K562 (cell line): ENCODE data around the gene SPDYE6. TPM values are rescaled to one million over a fixed set of nuclear protein-coding genes. Genes with fewer than 3 reads are reported as not detected.
A peak's percentile ranks its signal among the peaks of the same experiment; 100 is the strongest.

Experiments
- ADNP ChIP-seq: fragments of 200-800 bp; sonication (Bioruptor generic); IDR thresholded peaks from 2 replicates; pipeline ENCODE4 v1.6.1; 2016; ENCODE audit warnings: missing genetic modification characterization, missing compliant biosample characterization
- HMG20A ChIP-seq: fragments of 450-650 bp; formaldehyde crosslinking; conservative IDR thresholded peaks from 2 replicates; pipeline ENCODE4 v1.4.0; 2020; ENCODE audit warnings: mild to moderate bottlenecking, mixed read lengths
- KLF10 ChIP-seq: fragments of 250-450 bp; sonication (Bioruptor Pico); IDR thresholded peaks from 2 replicates; pipeline ENCODE4 v1.6.1; 2021; ENCODE audit warnings: matching md5 sums
- MBD2 ChIP-seq: sonication (generic); IDR thresholded peaks from 2 replicates; pipeline ENCODE4 v1.6.1; 2016; ENCODE audit warnings: low read depth, borderline replicate concordance
- NCOA2 ChIP-seq, 2 experiments: fragments of 450-650 bp; IDR thresholded peaks; 2 replicates each; pipeline ENCODE4 v1.6.1; 2018; ENCODE audit warnings: mild to moderate bottlenecking in 2 of 2, moderate library complexity in 1 of 2; ENCODE audit not compliant: partially characterized antibody in 2 of 2
- RBM22 ChIP-seq: fragments of 200-400 bp; formaldehyde crosslinking; IDR thresholded peaks from 2 replicates; pipeline ENCODE4 v1.6.1; 2018; ENCODE audit warnings: low read length, low read depth; ENCODE audit not compliant: poor library complexity, severe bottlenecking
- TSC22D4 ChIP-seq: fragments of 450-650 bp; IDR thresholded peaks from 2 replicates; pipeline ENCODE4 v1.6.1; 2016; ENCODE audit warnings: missing genetic modification characterization, missing biosample characterization, control low read depth
- XRCC4 ChIP-seq: IDR thresholded peaks from one replicate; pipeline ENCODE4 v1.6.1; 2011; ENCODE audit not compliant: insufficient read depth, insufficient read length; ENCODE audit errors: extremely low read depth
- XRCC5 ChIP-seq: fragments of 200-400 bp; formaldehyde crosslinking; IDR thresholded peaks from 2 replicates; pipeline ENCODE4 v1.6.1; 2017; ENCODE audit warnings: low read depth, mild to moderate bottlenecking, low read length
- ZBED1 ChIP-seq: IDR thresholded peaks from 2 replicates; pipeline ENCODE4 v1.6.1; 2014
- ZNF384 ChIP-seq: IDR thresholded peaks from 2 replicates; pipeline ENCODE4 v1.6.1; 2012; ENCODE audit warnings: low read depth, low read length, improper control_type of control experiment
- polyA plus RNA-seq, 8 experiments: library from polyadenylated mRNA; depleted of rRNA in 4 of 8; stranded (reverse) in 5 of 8; unstranded in 3 of 8; fragments of >200 nt; fragmentation: Nextera tagmentation in 2 of 8; fragmentation: Illumina TruSeq in 1 of 8; extraction: Ambion mirVana in 2 of 8; extraction: Trizol in 1 of 8; gene quantifications; 2 replicates each; pipeline versions ENCODE4 v1.2.1 to v1.2.3, GENCODE V29; 2011 to 2014; ENCODE audit warnings: inconsistent platforms in 1 of 8, missing spikeins in 1 of 8
- total RNA-seq, 7 experiments: library from RNA; depleted of rRNA in 6 of 7; stranded (reverse); fragments of >200 nt in 6 of 7; fragmentation: Illumina TruSeq in 2 of 7; extraction: Trizol in 2 of 7; gene quantifications; 2 replicates each; pipeline versions ENCODE4 v1.2.1 to v1.2.3, GENCODE V29; 2011 to 2021; ENCODE audit warnings: low replicate concordance in 1 of 7
- TF ChIP-seq, protein P1 (sequence below), 2 experiments: fragments of 450-650 bp in 1 of 2; IDR thresholded peaks; 2 replicates each; pipeline ENCODE4 v1.6.1; 2011 to 2017; ENCODE audit warnings: low read depth in 2 of 2, antibody characterized with exemption in 1 of 2, borderline replicate concordance in 1 of 2, low read length in 1 of 2, mild to moderate bottlenecking in 1 of 2, mixed read lengths in 1 of 2; ENCODE audit not compliant: control insufficient read depth in 1 of 2
- TF ChIP-seq, protein P2 (sequence below): sonication (generic); formaldehyde crosslinking; IDR thresholded peaks from 2 replicates; pipeline ENCODE4 v1.8.1; 2023; ENCODE audit warnings: mild to moderate bottlenecking, missing genetic modification reagents, moderate library complexity
- TF ChIP-seq, protein P3 (sequence below): fragments of 250-450 bp; sonication (Bioruptor Pico); IDR thresholded peaks from 2 replicates; pipeline ENCODE4 v1.8.0; 2021; ENCODE audit warnings: mild to moderate bottlenecking, moderate library complexity
- TF ChIP-seq, protein P4 (sequence below): fragments of 450-650 bp; IDR thresholded peaks from 2 replicates; pipeline ENCODE4 v1.7.0; 2016; ENCODE audit warnings: borderline replicate concordance
- TF ChIP-seq, protein P5 (sequence below): fragments of 450-650 bp; IDR thresholded peaks from 2 replicates; pipeline ENCODE4 v1.7.1; 2018; ENCODE audit warnings: mild to moderate bottlenecking, low read depth; ENCODE audit not compliant: partially characterized antibody

Gene SPDYE6
- total and polyA plus RNA-seq, 9 of the 15 experiments (the other 6 are each of a cell fraction or from before 2014, with no cell fraction given): 0.24 to 0.35 TPM; not detected in 7

DNA sequence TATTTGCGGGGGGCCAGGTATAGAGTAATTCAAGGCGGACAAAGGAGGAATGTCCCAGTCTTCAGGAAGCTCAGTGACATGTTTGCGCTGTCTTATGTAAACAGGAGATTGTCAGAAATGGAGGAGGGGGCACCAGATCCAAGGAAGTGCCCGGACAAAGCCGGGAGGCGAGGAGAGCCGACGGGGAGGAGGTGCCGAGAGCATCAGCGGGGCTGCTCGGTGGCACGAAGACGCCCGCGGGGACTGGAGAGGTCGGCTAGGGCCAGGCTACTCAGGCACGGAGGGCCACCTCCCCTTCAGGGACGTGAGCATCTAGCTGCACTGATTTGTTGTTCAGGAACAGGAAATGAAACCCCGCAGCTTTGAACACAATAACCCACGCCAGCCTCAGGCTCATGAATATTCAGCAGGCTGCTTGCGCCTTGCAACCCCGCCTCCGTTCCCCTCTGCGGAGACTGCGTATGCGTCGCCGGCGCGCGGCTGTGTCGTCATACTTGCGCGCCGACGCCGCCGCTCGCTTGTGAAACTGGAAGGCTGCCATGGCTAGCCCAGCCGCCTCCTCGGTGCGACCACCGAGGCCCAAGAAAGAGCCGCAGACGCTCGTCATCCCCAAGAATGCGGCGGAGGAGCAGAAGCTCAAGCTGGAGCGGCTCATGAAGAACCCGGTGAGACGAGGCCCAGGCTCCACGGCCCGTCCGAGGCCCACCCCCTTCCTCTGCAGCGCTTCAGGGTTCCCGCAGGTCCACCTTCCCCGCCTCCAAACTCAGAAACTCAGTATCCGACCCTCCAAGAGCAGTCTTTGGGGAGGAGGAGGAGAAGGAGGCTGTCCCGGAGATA lies 39.8 kb upstream of the SPDYE6 start, which contains the start of gene PRKRIP1 (continued):
- TF ChIP-seq, protein P1, sequence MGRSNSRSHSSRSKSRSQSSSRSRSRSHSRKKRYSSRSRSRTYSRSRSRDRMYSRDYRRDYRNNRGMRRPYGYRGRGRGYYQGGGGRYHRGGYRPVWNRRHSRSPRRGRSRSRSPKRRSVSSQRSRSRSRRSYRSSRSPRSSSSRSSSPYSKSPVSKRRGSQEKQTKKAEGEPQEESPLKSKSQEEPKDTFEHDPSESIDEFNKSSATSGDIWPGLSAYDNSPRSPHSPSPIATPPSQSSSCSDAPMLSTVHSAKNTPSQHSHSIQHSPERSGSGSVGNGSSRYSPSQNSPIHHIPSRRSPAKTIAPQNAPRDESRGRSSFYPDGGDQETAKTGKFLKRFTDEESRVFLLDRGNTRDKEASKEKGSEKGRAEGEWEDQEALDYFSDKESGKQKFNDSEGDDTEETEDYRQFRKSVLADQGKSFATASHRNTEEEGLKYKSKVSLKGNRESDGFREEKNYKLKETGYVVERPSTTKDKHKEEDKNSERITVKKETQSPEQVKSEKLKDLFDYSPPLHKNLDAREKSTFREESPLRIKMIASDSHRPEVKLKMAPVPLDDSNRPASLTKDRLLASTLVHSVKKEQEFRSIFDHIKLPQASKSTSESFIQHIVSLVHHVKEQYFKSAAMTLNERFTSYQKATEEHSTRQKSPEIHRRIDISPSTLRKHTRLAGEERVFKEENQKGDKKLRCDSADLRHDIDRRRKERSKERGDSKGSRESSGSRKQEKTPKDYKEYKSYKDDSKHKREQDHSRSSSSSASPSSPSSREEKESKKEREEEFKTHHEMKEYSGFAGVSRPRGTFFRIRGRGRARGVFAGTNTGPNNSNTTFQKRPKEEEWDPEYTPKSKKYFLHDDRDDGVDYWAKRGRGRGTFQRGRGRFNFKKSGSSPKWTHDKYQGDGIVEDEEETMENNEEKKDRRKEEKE (IDR thresholded peaks at IDR 0.05; ENCODE audit: borderline replicate concordance in 1 of 2, control insufficient read depth in 1 of 2, low read depth in 2 of 2, low read length in 1 of 2): no peak
- TF ChIP-seq, protein P2, sequence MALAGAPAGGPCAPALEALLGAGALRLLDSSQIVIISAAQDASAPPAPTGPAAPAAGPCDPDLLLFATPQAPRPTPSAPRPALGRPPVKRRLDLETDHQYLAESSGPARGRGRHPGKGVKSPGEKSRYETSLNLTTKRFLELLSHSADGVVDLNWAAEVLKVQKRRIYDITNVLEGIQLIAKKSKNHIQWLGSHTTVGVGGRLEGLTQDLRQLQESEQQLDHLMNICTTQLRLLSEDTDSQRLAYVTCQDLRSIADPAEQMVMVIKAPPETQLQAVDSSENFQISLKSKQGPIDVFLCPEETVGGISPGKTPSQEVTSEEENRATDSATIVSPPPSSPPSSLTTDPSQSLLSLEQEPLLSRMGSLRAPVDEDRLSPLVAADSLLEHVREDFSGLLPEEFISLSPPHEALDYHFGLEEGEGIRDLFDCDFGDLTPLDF (CRISPR knock-in tag): no peak; the same call in 1 of the 2 replicates
- TF ChIP-seq KLF10 (CRISPR knock-in tag) (no peak), RBM22 (peak; percentile 96), XRCC4 (no peak), ZNF384 (no peak), HMG20A (CRISPR knock-in tag) (no peak), MBD2 (0 out of 2 replicates have a peak, but pooled peaks have one; percentile 70), XRCC5 (0 out of 2 replicates have a peak, but pooled peaks have one; percentile 22), NCOA2 (IDR thresholded peaks at IDR 0.05; ENCODE audit: partially characterized antibody in 2 of 2) (no peak), TSC22D4 (tag) (no peak), ADNP (tag) (no peak), ZBED1 (0 out of 2 replicates have a peak, but pooled peaks have one; percentile 54)
- TF ChIP-seq, protein P3, sequence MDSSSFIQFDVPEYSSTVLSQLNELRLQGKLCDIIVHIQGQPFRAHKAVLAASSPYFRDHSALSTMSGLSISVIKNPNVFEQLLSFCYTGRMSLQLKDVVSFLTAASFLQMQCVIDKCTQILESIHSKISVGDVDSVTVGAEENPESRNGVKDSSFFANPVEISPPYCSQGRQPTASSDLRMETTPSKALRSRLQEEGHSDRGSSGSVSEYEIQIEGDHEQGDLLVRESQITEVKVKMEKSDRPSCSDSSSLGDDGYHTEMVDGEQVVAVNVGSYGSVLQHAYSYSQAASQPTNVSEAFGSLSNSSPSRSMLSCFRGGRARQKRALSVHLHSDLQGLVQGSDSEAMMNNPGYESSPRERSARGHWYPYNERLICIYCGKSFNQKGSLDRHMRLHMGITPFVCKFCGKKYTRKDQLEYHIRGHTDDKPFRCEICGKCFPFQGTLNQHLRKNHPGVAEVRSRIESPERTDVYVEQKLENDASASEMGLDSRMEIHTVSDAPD: no peak
- TF ChIP-seq, protein P4, sequence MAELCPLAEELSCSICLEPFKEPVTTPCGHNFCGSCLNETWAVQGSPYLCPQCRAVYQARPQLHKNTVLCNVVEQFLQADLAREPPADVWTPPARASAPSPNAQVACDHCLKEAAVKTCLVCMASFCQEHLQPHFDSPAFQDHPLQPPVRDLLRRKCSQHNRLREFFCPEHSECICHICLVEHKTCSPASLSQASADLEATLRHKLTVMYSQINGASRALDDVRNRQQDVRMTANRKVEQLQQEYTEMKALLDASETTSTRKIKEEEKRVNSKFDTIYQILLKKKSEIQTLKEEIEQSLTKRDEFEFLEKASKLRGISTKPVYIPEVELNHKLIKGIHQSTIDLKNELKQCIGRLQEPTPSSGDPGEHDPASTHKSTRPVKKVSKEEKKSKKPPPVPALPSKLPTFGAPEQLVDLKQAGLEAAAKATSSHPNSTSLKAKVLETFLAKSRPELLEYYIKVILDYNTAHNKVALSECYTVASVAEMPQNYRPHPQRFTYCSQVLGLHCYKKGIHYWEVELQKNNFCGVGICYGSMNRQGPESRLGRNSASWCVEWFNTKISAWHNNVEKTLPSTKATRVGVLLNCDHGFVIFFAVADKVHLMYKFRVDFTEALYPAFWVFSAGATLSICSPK: no peak
- TF ChIP-seq, protein P5, sequence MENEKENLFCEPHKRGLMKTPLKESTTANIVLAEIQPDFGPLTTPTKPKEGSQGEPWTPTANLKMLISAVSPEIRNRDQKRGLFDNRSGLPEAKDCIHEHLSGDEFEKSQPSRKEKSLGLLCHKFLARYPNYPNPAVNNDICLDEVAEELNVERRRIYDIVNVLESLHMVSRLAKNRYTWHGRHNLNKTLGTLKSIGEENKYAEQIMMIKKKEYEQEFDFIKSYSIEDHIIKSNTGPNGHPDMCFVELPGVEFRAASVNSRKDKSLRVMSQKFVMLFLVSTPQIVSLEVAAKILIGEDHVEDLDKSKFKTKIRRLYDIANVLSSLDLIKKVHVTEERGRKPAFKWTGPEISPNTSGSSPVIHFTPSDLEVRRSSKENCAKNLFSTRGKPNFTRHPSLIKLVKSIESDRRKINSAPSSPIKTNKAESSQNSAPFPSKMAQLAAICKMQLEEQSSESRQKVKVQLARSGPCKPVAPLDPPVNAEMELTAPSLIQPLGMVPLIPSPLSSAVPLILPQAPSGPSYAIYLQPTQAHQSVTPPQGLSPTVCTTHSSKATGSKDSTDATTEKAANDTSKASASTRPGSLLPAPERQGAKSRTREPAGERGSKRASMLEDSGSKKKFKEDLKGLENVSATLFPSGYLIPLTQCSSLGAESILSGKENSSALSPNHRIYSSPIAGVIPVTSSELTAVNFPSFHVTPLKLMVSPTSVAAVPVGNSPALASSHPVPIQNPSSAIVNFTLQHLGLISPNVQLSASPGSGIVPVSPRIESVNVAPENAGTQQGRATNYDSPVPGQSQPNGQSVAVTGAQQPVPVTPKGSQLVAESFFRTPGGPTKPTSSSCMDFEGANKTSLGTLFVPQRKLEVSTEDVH: peak; percentile 74
